H9 (cell line): ENCODE results near the gene POC5. TPM values are rescaled to one million over a fixed set of nuclear protein-coding genes. Genes with fewer than 3 reads are reported as not detected.

ENCODE experiments used
- DNase-seq: peaks from one replicate; pipeline ENCODE4 v3.0.0-alpha.2; 2017
- H2AFZ ChIP-seq: one replicate; pipeline ENCODE4 v1.6.1; 2013; ENCODE audit warnings: mild to moderate bottlenecking, low read length, control low read depth, moderate library complexity
- H2AK5ac ChIP-seq: 2 replicates; pipeline ENCODE4 v1.6.1; 2013; ENCODE audit warnings: low read length, control low read depth, mixed read lengths; ENCODE audit not compliant: insufficient read length
- H2BK120ac ChIP-seq: one replicate; pipeline ENCODE4 v1.6.1; 2013; ENCODE audit warnings: low read depth, mild to moderate bottlenecking, low read length, control low read depth, inconsistent platforms; ENCODE audit not compliant: poor library complexity, severe bottlenecking
- H2BK12ac ChIP-seq: 2 replicates; pipeline ENCODE4 v1.6.1; 2013; ENCODE audit warnings: low read length, control low read depth, mixed read lengths, low read depth; ENCODE audit not compliant: insufficient read length
- H2BK15ac ChIP-seq: 2 replicates; pipeline ENCODE4 v1.6.1; 2013; ENCODE audit warnings: low read depth, low read length, control low read depth
- H2BK20ac ChIP-seq: one replicate; pipeline ENCODE4 v1.6.1; 2013; ENCODE audit warnings: low read depth, mild to moderate bottlenecking, low read length, control low read depth, inconsistent platforms; ENCODE audit not compliant: poor library complexity, severe bottlenecking
- H2BK5ac ChIP-seq: 2 replicates; pipeline ENCODE4 v1.6.1; 2013; ENCODE audit warnings: low read length, control low read depth, mixed read lengths; ENCODE audit not compliant: insufficient read length
- H3K14ac ChIP-seq: 2 replicates; pipeline ENCODE4 v1.6.1; 2013; ENCODE audit warnings: low read length, control low read depth; ENCODE audit not compliant: insufficient read depth
- H3K18ac ChIP-seq: 2 replicates; pipeline ENCODE4 v1.6.1; 2013; ENCODE audit warnings: low read depth, mild to moderate bottlenecking, mixed read lengths, low read length, control low read depth; ENCODE audit not compliant: insufficient read length
- H3K23ac ChIP-seq: 2 replicates; pipeline ENCODE4 v1.6.1; 2013; ENCODE audit warnings: low read length, control low read depth, mixed read lengths, low read depth; ENCODE audit not compliant: insufficient read length
- H3K23me2 ChIP-seq: 2 replicates; pipeline ENCODE4 v1.6.1; 2013; ENCODE audit warnings: low read depth, mild to moderate bottlenecking, mixed read lengths, low read length, control low read depth; ENCODE audit not compliant: insufficient read length, poor library complexity, severe bottlenecking
- H3K27ac ChIP-seq: 2 replicates; pipeline ENCODE4 v1.5.1; 2013; ENCODE audit warnings: low read length, control low read depth, mixed read lengths, low read depth; ENCODE audit not compliant: insufficient read length
- H3K27me3 ChIP-seq: 2 replicates; pipeline ENCODE4 v1.6.1; 2013; ENCODE audit warnings: low read length, control low read depth, inconsistent platforms; ENCODE audit not compliant: insufficient read depth
- H3K4ac ChIP-seq: 2 replicates; pipeline ENCODE4 v1.6.1; 2013; ENCODE audit warnings: low read depth, mild to moderate bottlenecking, control low read depth, inconsistent platforms, low read length, moderate library complexity
- H3K4me1 ChIP-seq: 2 replicates; pipeline ENCODE4 v1.6.1; 2013; ENCODE audit warnings: low read length, control low read depth, inconsistent platforms; ENCODE audit not compliant: insufficient read depth
- H3K4me2 ChIP-seq: 2 replicates; pipeline ENCODE4 v1.6.1; 2013; ENCODE audit warnings: low read length, control low read depth, mixed read lengths; ENCODE audit not compliant: insufficient read length, insufficient read depth
- H3K56ac ChIP-seq: 2 replicates; pipeline ENCODE4 v1.6.1; 2013; ENCODE audit warnings: low read depth, mild to moderate bottlenecking, mixed read lengths, low read length, control low read depth; ENCODE audit not compliant: insufficient read length
- H3K79me1 ChIP-seq: 2 replicates; pipeline ENCODE4 v1.6.1; 2013; ENCODE audit warnings: low read depth, mild to moderate bottlenecking, moderate library complexity, low read length, control low read depth, inconsistent platforms; ENCODE audit not compliant: insufficient read depth, poor library complexity, severe bottlenecking
- H3K79me2 ChIP-seq: 2 replicates; pipeline ENCODE4 v1.6.1; 2013; ENCODE audit warnings: low read length, control low read depth, inconsistent platforms; ENCODE audit not compliant: insufficient read depth
- H3K9ac ChIP-seq: 2 replicates; pipeline ENCODE4 v1.6.1; 2013; ENCODE audit warnings: low read length, control low read depth, mixed read lengths; ENCODE audit not compliant: insufficient read length; ENCODE audit errors: extremely low read depth
- H3K9me3 ChIP-seq: one replicate; pipeline ENCODE4 v1.6.1; 2013; ENCODE audit warnings: low read depth, low read length, inconsistent platforms; ENCODE audit not compliant: control insufficient read depth
- H3T11ph ChIP-seq: one replicate; pipeline ENCODE4 v1.6.1; 2013; ENCODE audit warnings: mild to moderate bottlenecking, low read length, control low read depth, inconsistent platforms
- H4K20me1 ChIP-seq: one replicate; pipeline ENCODE4 v1.6.1; 2013; ENCODE audit not compliant: control insufficient read depth, insufficient read length, insufficient read depth
- H4K5ac ChIP-seq: 2 replicates; pipeline ENCODE4 v1.6.1; 2013; ENCODE audit warnings: low read depth, mild to moderate bottlenecking, mixed read lengths, low read length, control low read depth; ENCODE audit not compliant: insufficient read length
- H4K8ac ChIP-seq: replicated peaks from 2 replicates; pipeline ENCODE4 v1.6.1; 2013; ENCODE audit warnings: low read length, control low read depth, mixed read lengths, low read depth; ENCODE audit not compliant: insufficient read length
- H4K91ac ChIP-seq: 2 replicates; pipeline ENCODE4 v1.6.1; 2013; ENCODE audit warnings: low read depth, mild to moderate bottlenecking, moderate library complexity, mixed read lengths, low read length, control low read depth; ENCODE audit not compliant: insufficient read length
- H3K27ac Mint-ChIP-seq, 3 experiments: 2 replicates in 2 of 3; 3 replicates in 1 of 3; pipeline ENCODE4 v1.8.0; 2020 to 2021; ENCODE audit warnings: mixed read lengths in 3 of 3, mild to moderate bottlenecking in 1 of 3, moderate library complexity in 1 of 3
- H3K27me3 Mint-ChIP-seq: 2 replicates; pipeline ENCODE4 v1.8.0; 2021; ENCODE audit warnings: low read depth, mild to moderate bottlenecking, moderate library complexity, mixed read lengths
- H3K36me3 Mint-ChIP-seq, 3 experiments: 2 replicates in 2 of 3; 3 replicates in 1 of 3; pipeline ENCODE4 v1.8.0; 2020 to 2021; ENCODE audit warnings: low read depth in 3 of 3, mixed read lengths in 3 of 3; ENCODE audit not compliant: insufficient read depth in 1 of 3
- H3K4me1 Mint-ChIP-seq, 2 experiments: 2 replicates each; pipeline ENCODE4 v1.8.0; 2020; ENCODE audit warnings: mixed read lengths in 2 of 2
- H3K4me3 Mint-ChIP-seq, 2 experiments: 2 replicates in 1 of 2; 3 replicates in 1 of 2; pipeline ENCODE4 v1.8.0; 2020 to 2021; ENCODE audit warnings: mild to moderate bottlenecking in 2 of 2, mixed read lengths in 2 of 2, moderate library complexity in 1 of 2
- H3K9me3 Mint-ChIP-seq, 2 experiments: 2 replicates in 1 of 2; 3 replicates in 1 of 2; pipeline ENCODE4 v1.8.0; 2020; ENCODE audit warnings: mild to moderate bottlenecking in 2 of 2, mixed read lengths in 2 of 2, moderate library complexity in 1 of 2
- WGBS: extraction: QIAGEN DNeasy Blood & Tissue Kit; methylation state at CpG from one replicate; pipeline ENCODE4 v1.1.7; 2013; ENCODE audit warnings: missing lambda C conversion rate, low lambda C conversion rate, mixed read lengths; ENCODE audit not compliant: insufficient read length; ENCODE audit errors: extremely low coverage; 5-methylcytosine and 5-hydroxymethylcytosine counted together
- total RNA-seq: library from RNA; stranded (reverse); gene quantifications from 2 replicates; pipeline ENCODE4 v1.2.1, GENCODE V29; 2021
- TF ChIP-seq, protein P1 (sequence below): fragments of 200-600 bp; sonication (generic); conservative IDR thresholded peaks from 3 replicates; pipeline ENCODE4 v1.8.0; 2021; ENCODE audit warnings: antibody characterized with exemption, mild to moderate bottlenecking

Gene POC5
- total RNA-seq, 1 experiment from 2014 or later, result 12.2 TPM

DNA sequence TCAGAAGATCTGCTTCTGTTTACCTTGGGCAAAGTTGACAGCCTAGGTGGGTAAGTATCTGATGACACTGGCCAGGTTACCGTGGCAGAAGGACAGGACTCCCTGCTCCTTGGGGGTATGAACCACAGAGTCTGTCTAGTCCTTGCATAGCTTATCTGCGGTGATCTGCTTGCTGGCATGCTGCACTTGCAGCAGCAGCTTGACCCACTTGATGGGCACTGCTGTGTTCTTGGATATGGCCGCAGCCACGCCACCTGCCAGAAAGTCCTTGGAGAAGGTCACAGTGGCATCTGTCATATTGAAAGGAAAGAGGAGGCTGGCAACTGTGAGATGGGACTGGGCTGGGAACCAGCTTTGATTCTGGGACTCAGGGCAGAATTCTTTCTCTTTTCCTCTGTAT is 35.9 kb upstream of the POC5 start:
- Histone ChIP-seq H3K23ac (no peak overlapping the region), H3K4me1 (no peaks in the 10 kb centered on the region), H3K23me2 (no peaks in the 10 kb centered on the region), H4K5ac (no peak overlapping the region), H3K79me1 (no peaks in the 10 kb centered on the region), H4K8ac (no peak overlapping the region), H2BK20ac (no peak overlapping the region), H3K4ac (no peak overlapping the region), H3K4me2 (no peak overlapping the region), H3T11ph (no peak overlapping the region), H2AK5ac (no peak overlapping the region), H3K9ac (no peak overlapping the region), H2BK5ac (no peak overlapping the region), H4K20me1 (no peaks in the 10 kb centered on the region), H3K27me3 (no peaks in the 10 kb centered on the region), H4K91ac (no peak overlapping the region), H3K56ac (no peak overlapping the region), H3K14ac (peak overlapping the region; percentile 19; the same call in 1 of the 2 replicates), H2AFZ (no peak overlapping the region), H3K79me2 (no peaks in the 10 kb centered on the region), H2BK120ac (no peak overlapping the region), H3K27ac (no peak overlapping the region), H2BK12ac (no peak overlapping the region), H3K18ac (no peak overlapping the region), H2BK15ac (no peak overlapping the region), H3K9me3 (no peaks in the 10 kb centered on the region)
- WGBS, result no CpG with 5 or more reads among the region's 4 CpGs
- Mint-ChIP-seq H3K9me3 (no peaks in the 10 kb centered on the region; a peak in 1 of 5 replicates), H3K36me3 (no peaks in the 10 kb centered on the region), H3K4me1 (no peaks in the 10 kb centered on the region), H3K27ac (no peak overlapping the region), H3K27me3 (peaks cover 13% of the 10 kb centered on the region), H3K4me3 (no peak overlapping the region)
- TF ChIP-seq, protein P1, sequence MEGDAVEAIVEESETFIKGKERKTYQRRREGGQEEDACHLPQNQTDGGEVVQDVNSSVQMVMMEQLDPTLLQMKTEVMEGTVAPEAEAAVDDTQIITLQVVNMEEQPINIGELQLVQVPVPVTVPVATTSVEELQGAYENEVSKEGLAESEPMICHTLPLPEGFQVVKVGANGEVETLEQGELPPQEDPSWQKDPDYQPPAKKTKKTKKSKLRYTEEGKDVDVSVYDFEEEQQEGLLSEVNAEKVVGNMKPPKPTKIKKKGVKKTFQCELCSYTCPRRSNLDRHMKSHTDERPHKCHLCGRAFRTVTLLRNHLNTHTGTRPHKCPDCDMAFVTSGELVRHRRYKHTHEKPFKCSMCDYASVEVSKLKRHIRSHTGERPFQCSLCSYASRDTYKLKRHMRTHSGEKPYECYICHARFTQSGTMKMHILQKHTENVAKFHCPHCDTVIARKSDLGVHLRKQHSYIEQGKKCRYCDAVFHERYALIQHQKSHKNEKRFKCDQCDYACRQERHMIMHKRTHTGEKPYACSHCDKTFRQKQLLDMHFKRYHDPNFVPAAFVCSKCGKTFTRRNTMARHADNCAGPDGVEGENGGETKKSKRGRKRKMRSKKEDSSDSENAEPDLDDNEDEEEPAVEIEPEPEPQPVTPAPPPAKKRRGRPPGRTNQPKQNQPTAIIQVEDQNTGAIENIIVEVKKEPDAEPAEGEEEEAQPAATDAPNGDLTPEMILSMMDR, result no peak
- DNase-seq, result no peak
